Activated naive CD8-positive, alpha-beta T cell (primary cell): Measurements from ENCODE around the gene PKNOX2.

Experiments used
- H3K27ac Mint-ChIP-seq: one replicate; pipeline ENCODE4 v1.8.0; 2021; ENCODE audit warnings: mixed read lengths
- H3K27me3 Mint-ChIP-seq: one replicate; pipeline ENCODE4 v1.8.0; 2021; ENCODE audit warnings: mixed read lengths
- H3K36me3 Mint-ChIP-seq: one replicate; pipeline ENCODE4 v1.8.0; 2021; ENCODE audit warnings: mixed read lengths
- H3K4me1 Mint-ChIP-seq: one replicate; pipeline ENCODE4 v1.8.0; 2021; ENCODE audit warnings: low read depth, mixed read lengths
- H3K4me3 Mint-ChIP-seq: one replicate; pipeline ENCODE4 v1.8.0; 2021; ENCODE audit warnings: mild to moderate bottlenecking, mixed read lengths
- H3K9me3 Mint-ChIP-seq: one replicate; pipeline ENCODE4 v1.8.0; 2021; ENCODE audit warnings: low read depth, mixed read lengths

Gene PKNOX2

DNA sequence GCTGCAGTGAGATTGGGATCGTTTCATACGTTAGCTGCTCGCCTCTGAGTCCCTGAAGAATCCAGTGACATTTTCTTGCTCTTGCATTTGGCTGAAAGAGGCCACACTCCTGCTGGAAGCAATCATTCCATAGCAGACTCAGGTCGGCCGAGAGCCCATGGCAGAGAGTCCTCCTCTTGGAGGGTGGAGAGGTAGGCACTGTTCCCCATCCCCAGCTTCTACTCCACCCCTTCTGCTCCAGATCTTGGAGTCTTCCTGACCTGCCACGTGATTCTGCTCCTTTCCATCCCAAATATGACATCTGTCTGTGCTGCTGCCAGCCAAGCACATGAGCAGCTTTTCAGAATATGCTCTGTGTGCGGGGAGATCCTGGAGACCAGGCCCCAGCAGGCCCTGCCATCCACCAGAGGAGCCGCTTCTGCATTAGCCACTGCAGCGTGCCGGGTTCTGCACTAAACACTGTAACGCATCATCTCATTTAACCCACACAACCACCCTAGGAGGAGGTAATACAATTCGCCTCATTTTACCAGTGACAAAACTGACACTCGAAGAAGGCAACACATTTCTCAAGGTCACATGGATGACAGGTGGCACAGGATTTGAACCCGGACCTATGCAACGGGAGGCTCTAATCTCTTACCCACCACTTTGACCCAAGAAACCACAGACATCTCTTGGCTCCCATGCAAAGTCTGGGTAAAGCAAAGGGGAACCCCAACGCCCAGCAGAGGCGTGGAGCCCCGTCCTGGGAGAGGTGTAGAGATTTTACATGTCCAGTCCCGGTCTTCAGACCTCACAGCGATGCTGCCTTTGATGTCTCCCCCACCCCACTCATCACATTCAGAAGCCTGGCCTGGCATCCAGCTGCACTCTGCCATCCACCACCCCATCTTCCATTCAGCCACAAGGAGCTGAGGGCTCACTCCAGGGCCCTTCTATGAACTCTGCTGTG lies 252.7 kb downstream of the PKNOX2 start:
- Mint-ChIP-seq H3K9me3 (no peaks in the 10 kb centered on the region), H3K4me3 (no peak overlapping the region), H3K27ac (no peak overlapping the region), H3K4me1 (no peaks in the 10 kb centered on the region), H3K27me3 (peaks cover 4% of the 10 kb centered on the region), H3K36me3 (no peaks in the 10 kb centered on the region)

DNA sequence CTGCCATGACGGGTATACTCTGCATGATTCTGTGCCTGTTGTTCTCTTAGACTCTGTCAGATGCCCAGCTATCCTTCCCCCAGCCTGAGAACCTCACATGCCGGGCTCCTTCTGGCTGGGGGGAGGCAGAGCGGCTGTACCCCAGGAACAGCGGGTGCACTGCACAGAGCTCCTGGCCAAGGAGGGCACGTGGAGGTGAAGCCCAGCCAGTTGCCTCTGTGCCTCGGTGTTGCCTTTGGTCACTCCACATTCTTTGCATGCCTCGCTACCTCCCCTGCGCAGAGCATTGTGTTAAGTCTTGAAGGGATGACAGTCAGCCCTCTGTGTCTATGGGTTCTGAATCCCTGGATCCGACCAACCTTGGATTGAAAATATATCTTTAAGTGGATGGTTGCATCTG lies 253.8 kb downstream of the PKNOX2 start:
- Mint-ChIP-seq H3K27me3 (peaks cover 4% of the 10 kb centered on the region), H3K27ac (no peak overlapping the region), H3K9me3 (no peaks in the 10 kb centered on the region), H3K4me3 (no peak overlapping the region), H3K4me1 (no peaks in the 10 kb centered on the region), H3K36me3 (no peaks in the 10 kb centered on the region)

DNA sequence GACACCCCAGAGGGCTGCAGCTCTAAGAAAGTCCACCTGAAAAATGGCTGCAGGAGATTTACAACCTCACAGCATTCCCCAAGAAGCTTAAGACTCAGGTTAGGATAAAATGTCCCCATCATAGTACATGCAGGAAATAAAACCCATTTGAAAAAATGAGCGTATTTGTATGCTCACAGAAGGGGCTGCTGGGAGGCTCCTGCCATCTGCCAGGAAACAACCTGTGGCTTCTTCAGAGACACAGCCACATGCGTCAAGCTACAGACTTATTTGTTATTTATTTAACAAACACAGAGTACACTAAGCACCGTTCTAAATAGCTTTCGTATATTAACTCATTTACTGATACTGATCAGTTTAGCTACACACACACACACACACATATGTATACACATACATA lies 258.1 kb downstream of the PKNOX2 start:
- H3K36me3 Mint-ChIP-seq = no peaks in the 10 kb centered on the region
- no peaks in the 10 kb centered on the region for H3K9me3 Mint-ChIP-seq
- peaks cover 4% of the 10 kb centered on the region for H3K27me3 Mint-ChIP-seq
- H3K4me3 Mint-ChIP-seq = no peak overlapping the region
- no peak overlapping the region for H3K27ac Mint-ChIP-seq
- H3K4me1 Mint-ChIP-seq = no peaks in the 10 kb centered on the region

DNA sequence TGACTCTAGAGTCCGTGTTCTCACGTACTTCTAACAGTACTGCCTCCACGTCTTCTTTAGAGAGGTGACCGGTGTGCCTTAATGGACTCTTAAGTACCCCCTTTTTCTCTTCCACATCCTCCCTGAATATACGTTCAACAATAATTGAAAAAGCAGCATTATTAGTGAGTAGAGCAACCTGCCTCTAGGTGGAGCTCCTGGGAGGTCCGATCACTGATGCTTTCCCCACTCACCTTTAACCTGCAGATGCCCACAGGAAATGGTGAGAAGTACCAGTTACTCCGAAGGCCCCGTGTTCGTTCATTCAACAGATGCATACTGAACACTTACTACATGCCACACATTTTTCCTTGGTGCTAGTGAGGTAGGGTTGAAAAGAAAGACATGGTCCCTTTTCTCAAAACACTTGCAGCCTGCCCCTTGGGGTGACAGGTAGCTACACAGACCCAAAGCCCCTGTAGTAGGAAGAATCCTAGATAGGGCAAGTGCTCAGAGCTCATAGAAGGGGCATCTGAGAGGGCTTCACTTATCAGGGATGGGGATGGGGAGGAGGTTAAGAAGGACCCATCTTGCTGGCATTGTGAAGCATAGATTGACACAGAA lies 258.8 kb downstream of the PKNOX2 start:
- Mint-ChIP-seq H3K9me3 (no peaks in the 10 kb centered on the region), H3K27ac (no peak overlapping the region), H3K4me3 (no peak overlapping the region)

DNA sequence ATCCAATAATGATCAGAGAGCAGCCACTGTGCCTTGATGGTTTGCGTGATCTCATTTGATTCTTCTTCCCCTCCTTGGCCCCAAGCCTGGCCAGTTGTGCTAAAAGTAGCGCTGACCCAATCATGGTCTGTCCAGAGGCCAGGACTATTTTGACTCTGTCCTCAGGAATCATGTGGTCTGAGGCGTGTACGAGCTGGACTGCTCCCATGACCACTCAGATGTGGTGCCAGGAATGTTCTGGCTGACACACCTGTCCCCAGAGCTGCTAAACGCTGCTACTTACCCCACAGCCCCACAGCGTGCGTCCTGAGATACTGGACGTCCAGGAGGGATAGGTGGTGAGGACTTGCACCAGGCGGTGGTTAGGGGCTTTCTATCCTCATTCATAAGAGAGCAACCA lies 261.1 kb downstream of the PKNOX2 start:
- Mint-ChIP-seq H3K36me3 (no peaks in the 10 kb centered on the region), H3K4me1 (no peaks in the 10 kb centered on the region), H3K9me3 (no peaks in the 10 kb centered on the region), H3K27me3 (peaks cover 4% of the 10 kb centered on the region), H3K27ac (no peak overlapping the region), H3K4me3 (no peak overlapping the region)

More for the DNA sequence above, 258.8 kb downstream of the PKNOX2 start:
- H3K36me3 Mint-ChIP-seq = no peaks in the 10 kb centered on the region
- H3K27me3 Mint-ChIP-seq = peaks cover 4% of the 10 kb centered on the region
- H3K4me1 Mint-ChIP-seq = no peaks in the 10 kb centered on the region

DNA sequence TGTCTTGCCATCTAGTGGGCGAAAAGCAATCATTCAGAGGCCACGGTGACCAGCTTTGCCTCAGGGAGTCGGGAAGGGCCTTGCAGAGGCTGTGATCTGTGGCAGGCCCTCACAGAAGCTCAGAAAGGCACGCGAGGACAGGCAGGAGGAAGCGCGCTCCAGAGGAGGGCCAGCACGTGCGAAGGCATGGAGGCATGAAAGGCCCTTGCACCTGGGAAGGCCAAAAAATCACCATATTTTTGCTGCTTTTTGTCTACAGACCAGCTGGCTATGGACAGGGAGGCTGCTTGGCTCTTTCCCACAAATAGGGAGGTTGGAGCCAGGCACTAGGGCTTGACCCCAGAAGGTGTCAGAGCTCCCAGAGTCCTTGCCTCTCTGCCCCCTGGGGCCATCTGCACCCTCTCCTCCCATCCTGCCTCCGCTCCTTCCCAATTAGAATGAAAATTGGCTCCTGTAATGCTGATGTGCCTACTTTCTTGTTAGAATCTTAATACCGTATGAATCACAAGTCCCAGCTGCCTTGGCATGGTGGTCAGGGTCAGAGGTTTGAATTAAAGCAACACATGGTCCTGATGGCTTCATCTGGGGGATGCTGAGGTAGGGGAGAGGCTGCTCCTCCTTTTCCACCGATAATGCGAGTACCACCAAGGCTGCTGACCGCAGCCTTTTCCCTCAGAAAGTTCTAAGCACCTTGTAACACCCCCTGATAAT lies 262.4 kb downstream of the PKNOX2 start:
- no peak overlapping the region for H3K4me3 Mint-ChIP-seq
- no peak overlapping the region for H3K27ac Mint-ChIP-seq
- no peaks in the 10 kb centered on the region for H3K4me1 Mint-ChIP-seq
- no peaks in the 10 kb centered on the region for H3K27me3 Mint-ChIP-seq
- no peaks in the 10 kb centered on the region for H3K9me3 Mint-ChIP-seq
- H3K36me3 Mint-ChIP-seq = no peaks in the 10 kb centered on the region

DNA sequence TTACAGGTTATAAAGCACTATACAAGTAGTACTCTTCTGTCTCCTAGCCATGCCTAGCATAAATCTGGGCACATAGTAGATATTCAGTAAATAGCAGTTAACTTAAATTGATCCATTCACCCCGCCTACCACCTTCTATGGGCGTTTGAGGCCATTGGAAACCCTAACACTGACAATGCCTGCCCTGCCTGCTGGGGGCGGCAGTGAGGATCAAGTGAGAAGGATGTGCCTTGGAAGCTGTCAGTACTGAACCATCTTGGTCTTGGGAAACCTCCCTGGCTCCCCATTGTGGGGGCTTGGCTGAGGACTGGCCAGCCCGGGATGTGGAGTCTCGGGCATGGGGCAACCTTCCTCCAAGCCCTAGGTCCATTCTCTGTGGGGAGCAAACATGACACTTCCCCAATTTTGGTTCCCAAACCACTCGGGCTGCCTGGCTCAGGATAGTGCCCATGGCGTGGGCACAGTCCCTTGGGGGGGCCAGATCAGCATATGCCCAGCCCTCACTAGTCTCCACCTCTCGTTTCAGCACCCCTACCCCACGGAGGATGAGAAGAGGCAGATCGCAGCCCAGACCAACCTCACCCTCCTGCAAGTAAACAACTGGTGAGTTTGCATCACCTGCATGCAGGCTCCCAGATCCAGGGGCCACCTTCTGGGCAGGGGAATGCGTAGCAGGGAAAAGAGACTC lies 264.1 kb downstream of the PKNOX2 start:
- no peaks in the 10 kb centered on the region for H3K36me3 Mint-ChIP-seq
- H3K4me3 Mint-ChIP-seq = no peak overlapping the region
- peaks cover 3% of the 10 kb centered on the region for H3K4me1 Mint-ChIP-seq
- no peaks in the 10 kb centered on the region for H3K9me3 Mint-ChIP-seq
- H3K27ac Mint-ChIP-seq = no peak overlapping the region
- H3K27me3 Mint-ChIP-seq = peaks cover 5% of the 10 kb centered on the region

DNA sequence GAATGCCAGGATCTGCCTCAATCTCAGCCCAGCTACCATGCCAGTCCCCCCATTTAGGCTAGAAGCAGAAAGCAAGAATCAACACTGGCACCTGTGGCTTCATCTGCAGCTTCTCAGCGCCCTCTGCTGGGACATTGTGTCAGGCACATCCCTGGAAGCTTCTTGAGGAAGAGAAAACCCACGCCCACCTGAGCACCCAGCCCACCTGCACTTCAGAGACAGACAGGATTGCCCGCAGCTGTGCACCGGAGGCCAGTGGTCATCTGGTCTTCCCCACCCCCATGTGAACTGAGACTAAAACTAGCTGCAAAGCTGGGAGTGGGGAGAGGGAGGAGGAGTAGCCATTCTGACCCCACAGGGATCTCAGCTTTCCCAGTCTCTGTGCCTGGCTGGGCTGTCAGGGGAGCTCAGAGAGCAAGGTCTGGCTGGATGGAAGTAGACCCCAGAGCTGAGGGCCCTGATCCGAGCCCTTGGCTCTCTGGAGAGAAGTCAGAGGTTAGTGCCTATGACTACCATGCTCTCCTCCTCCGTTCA lies 264.7 kb downstream of the PKNOX2 start:
- Mint-ChIP-seq H3K27me3 (peaks cover 6% of the 10 kb centered on the region), H3K27ac (no peak overlapping the region), H3K36me3 (no peaks in the 10 kb centered on the region), H3K4me3 (no peak overlapping the region), H3K9me3 (no peaks in the 10 kb centered on the region), H3K4me1 (peaks cover 3% of the 10 kb centered on the region)

DNA sequence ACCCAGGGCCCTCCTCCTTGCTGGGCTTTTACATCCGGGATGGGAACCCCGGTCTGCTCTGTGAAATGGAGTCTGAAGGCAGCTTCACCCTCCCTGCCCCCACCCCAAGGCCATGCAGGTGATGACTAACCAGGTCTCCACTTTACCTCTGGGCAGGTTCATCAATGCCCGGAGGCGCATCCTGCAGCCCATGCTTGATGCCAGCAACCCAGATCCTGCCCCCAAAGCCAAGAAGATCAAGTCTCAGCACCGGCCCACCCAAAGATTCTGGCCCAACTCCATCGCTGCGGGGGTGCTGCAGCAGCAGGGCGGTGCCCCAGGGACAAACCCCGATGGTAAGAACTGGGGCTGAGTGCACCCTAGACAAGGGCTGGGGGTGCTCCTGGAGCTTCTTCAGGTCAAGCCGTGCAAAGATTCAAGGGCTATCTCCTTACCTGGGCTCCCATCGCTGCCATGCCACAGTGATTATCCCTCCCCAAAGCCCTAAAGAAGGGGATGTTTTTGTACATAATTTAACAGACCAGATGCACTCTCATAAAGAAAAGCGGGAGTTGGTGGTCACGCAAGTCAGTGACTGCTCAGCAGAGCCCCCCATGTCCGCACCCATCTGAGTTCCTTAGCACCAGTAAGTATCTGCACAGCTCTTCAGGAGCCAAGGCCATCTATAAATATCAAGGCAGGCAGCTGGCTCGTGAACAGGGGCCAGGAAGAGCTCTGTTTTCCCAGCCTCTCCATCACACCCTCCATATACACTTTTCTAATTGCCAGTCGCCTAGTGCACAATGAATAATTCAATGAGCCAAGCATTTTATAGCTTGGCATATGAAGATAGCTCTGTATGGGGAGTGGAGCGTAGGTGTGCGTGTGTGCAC lies 265.5 kb downstream of the PKNOX2 start:
- Mint-ChIP-seq H3K4me3 (no peak overlapping the region), H3K27me3 (peaks cover 6% of the 10 kb centered on the region), H3K4me1 (peaks cover 3% of the 10 kb centered on the region)

DNA sequence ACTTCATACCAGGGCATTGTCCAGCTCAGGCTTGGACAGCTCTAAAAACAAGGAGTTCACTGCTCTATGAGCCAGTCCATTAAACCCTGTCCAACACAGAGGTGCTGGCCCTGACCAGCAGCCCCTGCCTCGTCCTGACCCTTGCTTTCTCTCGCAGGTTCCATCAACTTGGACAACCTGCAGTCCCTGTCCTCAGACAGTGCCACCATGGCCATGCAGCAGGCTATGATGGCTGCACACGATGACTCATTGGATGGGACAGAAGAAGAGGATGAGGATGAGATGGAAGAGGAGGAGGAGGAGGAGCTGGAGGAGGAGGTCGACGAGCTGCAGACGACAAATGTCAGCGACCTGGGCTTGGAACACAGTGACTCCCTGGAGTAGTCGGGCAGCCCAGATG lies 266.5 kb downstream of the PKNOX2 start:
- no peaks in the 10 kb centered on the region for H3K36me3 Mint-ChIP-seq
- H3K27me3 Mint-ChIP-seq = peaks cover 6% of the 10 kb centered on the region
- H3K4me3 Mint-ChIP-seq = no peak overlapping the region
- peaks cover 3% of the 10 kb centered on the region for H3K4me1 Mint-ChIP-seq
- no peak overlapping the region for H3K27ac Mint-ChIP-seq
- H3K9me3 Mint-ChIP-seq = no peaks in the 10 kb centered on the region

More for the DNA sequence above, 265.5 kb downstream of the PKNOX2 start:
- Mint-ChIP-seq H3K36me3 (no peaks in the 10 kb centered on the region), H3K9me3 (no peaks in the 10 kb centered on the region), H3K27ac (no peak overlapping the region)

DNA sequence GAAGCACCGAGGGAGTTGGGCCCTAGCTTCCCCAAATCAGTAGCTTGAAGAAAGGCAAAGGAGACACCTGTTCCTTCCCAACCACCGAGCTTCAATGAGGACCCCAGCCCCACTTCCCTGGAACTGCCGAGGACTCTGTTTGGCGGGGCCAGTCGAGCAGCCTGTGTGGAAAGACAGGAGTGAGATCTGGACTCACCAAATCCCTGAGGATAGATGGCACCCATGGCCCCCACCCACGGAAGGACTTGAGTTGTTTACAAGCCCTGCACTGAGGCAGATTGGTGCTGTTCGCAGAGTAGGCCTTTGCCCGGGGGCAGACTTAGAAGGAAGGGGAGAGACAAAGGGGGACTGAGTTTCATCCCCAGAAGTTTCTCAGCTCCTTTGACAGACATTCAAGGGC lies 266.9 kb downstream of the PKNOX2 start:
- H3K27me3 Mint-ChIP-seq = peaks cover 6% of the 10 kb centered on the region
- no peak overlapping the region for H3K27ac Mint-ChIP-seq
- no peaks in the 10 kb centered on the region for H3K36me3 Mint-ChIP-seq
- H3K9me3 Mint-ChIP-seq = no peaks in the 10 kb centered on the region
- H3K4me3 Mint-ChIP-seq = no peak overlapping the region
- peaks cover 3% of the 10 kb centered on the region for H3K4me1 Mint-ChIP-seq

DNA sequence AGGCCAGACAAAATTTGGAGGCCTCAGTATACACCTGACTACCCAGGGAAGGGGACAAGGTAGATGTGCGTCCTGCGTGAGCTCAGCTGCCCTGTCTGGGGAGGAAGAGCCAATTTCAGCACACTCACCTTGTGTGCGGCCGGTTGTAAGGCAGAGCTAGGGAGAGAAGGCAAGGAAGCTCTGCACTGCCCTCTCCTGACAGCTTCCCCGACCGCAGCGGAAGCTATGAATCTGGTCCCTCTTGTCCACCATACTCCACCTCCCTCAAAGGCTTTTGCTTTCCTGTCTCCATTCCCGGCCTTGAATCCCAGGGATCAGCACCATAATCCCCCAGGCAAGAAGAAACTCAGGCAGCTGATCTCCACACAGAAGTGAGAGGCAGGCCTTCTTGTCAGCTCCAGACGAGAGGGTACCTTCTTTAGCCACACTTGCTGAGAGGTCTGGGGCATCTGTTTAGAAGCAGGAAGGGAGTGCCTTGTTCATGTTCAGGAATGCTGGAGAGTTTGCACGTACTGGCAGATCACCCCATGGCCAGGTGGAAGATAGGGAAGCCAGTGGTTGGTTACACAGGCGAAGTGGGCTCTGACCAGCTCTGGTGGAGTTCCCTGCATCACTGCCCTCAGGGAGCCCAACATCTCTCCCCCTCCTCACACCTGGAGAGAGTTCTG lies 269.0 kb downstream of the PKNOX2 start:
- Mint-ChIP-seq H3K36me3 (no peaks in the 10 kb centered on the region), H3K27me3 (peaks cover 9% of the 10 kb centered on the region), H3K4me3 (no peak overlapping the region), H3K27ac (no peak overlapping the region), H3K9me3 (no peaks in the 10 kb centered on the region), H3K4me1 (peaks cover 3% of the 10 kb centered on the region)

DNA sequence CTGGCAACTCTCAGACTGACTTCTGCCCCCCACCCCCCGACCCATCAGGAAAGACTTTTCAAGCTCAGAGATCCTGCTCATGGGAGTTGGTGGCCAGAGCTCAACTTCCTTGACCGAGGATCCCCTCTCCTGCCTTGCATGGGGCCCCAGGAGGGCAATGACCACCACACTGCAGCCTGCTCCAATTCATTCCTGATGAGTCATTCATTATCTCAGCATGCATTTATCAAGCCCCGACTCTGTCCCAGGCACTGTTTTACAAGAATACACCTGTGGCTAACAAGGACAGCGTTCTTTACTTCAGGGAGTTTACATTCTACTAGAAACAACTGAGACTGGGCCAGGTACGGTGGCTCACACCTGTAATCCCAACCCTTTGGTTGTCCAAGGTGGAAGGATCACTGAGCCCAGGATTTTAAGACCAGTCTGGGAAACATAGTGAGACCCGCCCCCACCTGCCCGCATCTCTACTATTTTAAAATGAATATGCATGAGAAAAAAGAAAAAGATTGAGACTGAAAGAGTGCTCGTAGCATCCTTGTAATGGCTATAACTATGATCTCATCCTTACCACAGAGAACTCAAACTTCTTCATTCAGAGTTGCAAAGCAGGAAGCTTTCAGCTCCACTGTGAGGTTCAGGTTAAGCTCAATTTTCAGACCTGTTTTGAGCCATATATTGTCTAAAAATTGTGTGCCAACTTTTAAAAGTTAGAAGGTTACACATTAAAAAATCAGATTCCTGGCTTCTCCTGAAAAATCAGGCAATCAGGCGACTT lies 271.1 kb downstream of the PKNOX2 start:
- Mint-ChIP-seq H3K27ac (no peak overlapping the region), H3K4me3 (no peak overlapping the region), H3K27me3 (peaks cover 12% of the 10 kb centered on the region), H3K36me3 (no peaks in the 10 kb centered on the region), H3K9me3 (no peaks in the 10 kb centered on the region), H3K4me1 (peaks cover 3% of the 10 kb centered on the region)
